ENCODE measurements around the gene NDUFS7. TPM values are rescaled to one million over a fixed set of nuclear protein-coding genes. Genes with fewer than 3 reads are reported as not detected.
"Not testable (repeated sequence)": the region's sequence is repeated elsewhere in the genome, so short reads cannot be mapped to it uniquely, and the experiment has no call there.

NDUFS7 gene
- total RNA-seq, 1 donor from 2014 or later: 105 TPM

DNA sequence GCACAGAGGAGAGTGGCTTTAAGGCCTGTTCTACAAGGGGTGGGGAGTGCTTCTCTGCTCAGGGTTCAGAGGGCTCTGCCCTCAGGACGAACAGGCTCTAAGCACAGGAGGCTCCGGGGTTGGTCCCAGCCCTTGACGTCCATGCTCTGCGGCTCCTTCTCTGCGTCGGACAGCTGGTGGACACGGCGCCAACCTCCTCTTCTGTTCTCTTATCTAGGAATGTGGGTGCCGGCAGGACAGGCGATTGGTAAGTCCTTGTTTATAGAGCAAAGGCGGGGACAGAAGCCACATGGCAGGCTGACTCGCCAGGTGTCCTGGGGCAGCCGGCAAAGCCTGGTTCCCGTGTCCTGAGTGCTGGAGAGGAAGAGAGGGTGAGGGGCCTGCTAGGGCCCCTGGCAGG, 46.0 kb downstream of the NDUFS7 start:
- DNase-seq (ENCODE audit: low spot score) (no peak), ATAC-seq (peak; percentile 58)

DNA sequence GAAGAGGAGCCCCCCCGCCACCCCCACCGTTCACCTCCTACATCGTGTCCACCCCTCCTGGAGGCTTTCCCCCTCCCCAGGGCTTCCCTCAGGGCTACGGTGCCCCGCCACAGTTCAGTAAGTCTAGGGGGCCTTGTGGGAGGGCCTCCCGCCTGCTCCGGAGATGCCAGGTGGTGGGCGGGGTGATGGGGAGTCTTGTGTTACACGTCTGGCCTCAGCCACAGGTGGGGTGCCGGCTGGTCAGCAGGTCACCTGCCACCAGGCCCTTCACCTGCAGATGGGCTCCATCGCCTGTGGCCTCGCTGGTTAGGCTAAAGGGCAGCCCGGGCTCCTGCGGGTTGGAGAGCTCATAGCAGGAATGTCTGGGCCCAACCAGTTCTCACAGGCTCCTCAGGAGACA, 46.5 kb downstream of the NDUFS7 start:
- ATAC-seq (no peak), DNase-seq (ENCODE audit: low spot score) (no peak)

GRCh38 chr19:1431759-1432506, 48.2 kb downstream of the NDUFS7 start:
- DNase-seq (ENCODE audit: low spot score) (no peak), ATAC-seq (no peak)

DNA sequence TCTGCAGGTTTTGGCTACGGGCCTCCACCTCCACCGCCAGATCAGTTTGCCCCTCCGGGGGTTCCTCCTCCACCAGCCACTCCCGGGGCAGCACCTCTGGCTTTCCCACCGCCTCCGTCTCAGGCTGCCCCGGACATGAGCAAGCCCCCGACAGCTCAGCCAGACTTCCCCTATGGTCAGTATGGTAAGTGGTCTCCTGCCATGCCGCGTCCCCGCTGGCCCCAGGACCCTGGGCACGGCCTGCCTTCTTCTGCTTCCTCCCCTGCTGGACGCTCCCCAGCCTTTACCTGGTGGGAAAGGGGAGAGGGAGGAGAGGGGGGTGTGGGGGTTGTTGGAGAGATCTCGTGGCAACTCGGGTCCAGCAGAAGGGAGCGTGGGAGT, 48.8 kb downstream of the NDUFS7 start:
- DNase-seq (ENCODE audit: low spot score) (no peak), ATAC-seq (no peak)

DNA sequence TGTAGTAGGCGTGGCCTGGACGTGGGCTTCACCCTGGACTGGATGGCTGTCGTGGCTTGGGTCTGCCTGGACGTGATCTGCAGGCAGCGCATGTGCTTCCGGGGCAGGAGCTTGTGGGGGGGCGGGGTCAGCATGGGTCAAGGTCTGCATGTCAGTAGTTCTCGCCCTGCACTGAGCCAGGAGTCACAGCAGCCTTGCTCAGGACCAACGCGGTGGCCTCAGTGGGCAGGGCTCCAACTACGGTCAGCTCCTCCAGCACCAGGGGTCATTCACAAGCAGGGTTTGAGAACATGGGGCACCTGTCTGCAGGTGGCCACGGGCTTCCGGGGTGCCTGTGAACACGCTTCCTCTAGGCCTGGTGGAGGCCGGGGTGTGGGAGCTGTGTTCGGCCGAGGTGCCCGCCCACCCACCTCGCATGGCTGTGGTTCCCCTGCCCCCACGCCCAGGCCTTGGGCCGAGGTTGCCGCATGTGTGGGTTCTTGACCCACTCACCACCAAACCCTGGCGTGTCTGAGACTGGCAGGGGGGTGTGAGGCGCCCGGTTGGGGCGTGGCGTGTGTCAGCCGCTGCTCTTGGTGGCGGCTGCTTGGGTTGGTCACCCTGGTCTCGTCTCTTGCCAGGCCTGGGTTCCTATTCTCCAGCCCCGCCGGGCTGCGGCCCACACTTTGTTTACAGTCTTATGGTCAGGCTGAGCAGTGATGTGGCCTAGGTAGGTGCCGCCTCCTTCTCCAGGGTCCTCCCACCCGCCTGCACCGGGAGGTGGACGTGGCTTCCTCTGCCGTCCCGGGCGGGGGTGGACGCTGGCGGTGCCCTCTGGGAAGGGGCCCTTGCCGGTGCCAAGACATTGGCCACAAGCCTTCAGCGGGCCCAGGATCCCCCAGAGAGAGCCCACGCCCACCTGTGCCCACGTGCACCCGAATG, 49.7 kb downstream of the NDUFS7 start:
- ATAC-seq (no peak), DNase-seq (ENCODE audit: low spot score) (no peak)

DNA sequence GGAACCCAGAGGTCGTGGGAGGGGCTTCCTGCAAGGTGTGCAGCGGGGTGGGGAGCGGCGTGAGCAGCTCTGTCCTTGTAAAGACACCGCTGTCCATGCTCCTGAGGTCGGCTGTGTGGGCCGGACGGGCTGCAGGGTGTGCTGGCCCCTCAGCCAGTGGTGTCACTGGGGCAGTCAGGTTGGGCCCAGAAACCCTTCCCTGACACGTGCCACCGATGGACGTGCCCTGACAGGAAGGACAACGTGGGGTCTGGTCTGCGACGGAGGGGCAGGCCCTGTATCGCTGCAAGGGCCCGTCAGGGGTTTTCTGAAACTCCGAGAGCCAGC, 50.3 kb downstream of the NDUFS7 start:
- no peak for DNase-seq (ENCODE audit: low spot score)
- ATAC-seq: no peak

GRCh38 chr19:1434577-1435060, 50.9 kb downstream of the NDUFS7 start:
- DNase-seq (ENCODE audit: low spot score) (no peak), ATAC-seq (no peak)

DNA sequence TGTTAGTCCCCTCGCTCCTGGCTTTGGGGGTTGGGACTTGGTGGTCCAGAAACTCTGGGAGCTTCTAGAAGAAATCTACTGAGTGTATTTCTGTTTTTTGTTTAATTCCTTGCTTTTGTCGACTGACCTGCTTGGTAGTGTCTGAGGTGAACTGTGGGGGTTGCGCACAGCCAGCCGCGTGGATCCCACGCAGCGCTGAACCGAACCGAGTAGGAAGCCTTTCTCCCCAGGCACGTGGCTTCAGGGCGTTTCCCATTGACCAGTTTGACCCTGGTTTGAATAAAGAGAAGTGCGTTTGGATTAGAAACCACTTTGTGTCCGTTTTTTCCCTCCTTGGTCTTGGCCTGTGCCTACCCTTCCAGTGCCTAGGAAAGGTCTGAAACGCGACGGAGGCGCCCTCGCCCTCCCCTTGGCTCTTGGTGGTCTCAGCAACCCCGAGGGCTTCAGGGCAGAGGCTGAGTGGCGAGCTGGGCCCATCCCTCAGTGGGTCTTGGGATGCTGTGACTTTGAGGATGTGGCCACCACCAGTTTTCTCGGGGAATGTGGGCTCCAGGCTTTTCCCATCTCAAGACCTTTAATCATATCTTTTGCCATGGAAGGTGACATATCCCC, 51.8 kb downstream of the NDUFS7 start:
- DNase-seq (ENCODE audit: low spot score) (no peak), ATAC-seq (no peak)

DNA sequence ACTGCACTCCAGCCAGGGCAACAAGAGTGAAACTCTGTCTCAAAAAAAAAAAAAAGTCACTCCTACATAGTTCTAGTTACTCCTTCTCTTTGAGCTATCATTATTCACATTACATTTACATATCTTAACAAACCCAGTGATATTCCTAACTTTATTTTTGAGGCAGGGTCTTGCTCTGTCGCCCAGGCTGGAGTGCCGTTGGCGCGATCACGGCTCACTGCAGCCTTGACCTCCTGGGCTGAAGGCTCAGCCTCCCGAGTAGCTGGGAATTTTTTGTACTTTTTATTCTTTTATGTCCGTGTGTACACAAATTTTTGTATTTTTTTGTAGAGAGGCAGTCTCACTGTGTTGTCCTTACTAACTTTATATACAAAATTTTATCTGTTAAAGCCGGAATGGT, 53.9 kb downstream of the NDUFS7 start:
- ATAC-seq: peak; percentile 13
- DNase-seq (ENCODE audit: low spot score): no peak

- ATAC-seq: peak; percentile 96
- DNase-seq (ENCODE audit: low spot score): peak; percentile 96
These were observed 54.6 kb downstream of the NDUFS7 start, which contains the start of gene RPS15 for GRCh38 chr19:1438035-1438932. RPS15 (plus strand) TSS chr19:1438396; CDS start chr19:1438426, 30 bp downstream.

- ATAC-seq: no peak
- no peak for DNase-seq (ENCODE audit: low spot score)
These were observed 55.2 kb downstream of the NDUFS7 start for GRCh38 chr19:1438933-1439354.

GRCh38 chr19:1439525-1440417, 56.1 kb downstream of the NDUFS7 start:
- not testable (repeated sequence) for ATAC-seq; DNase-seq (ENCODE audit: low spot score)

- ATAC-seq (no peak), DNase-seq (ENCODE audit: low spot score) (no peak)
These were observed 56.7 kb downstream of the NDUFS7 start for GRCh38 chr19:1440418-1440801.

GRCh38 chr19:1441022-1441426, 57.3 kb downstream of the NDUFS7 start:
- no peak for DNase-seq (ENCODE audit: low spot score)
- ATAC-seq: no peak

DNA sequence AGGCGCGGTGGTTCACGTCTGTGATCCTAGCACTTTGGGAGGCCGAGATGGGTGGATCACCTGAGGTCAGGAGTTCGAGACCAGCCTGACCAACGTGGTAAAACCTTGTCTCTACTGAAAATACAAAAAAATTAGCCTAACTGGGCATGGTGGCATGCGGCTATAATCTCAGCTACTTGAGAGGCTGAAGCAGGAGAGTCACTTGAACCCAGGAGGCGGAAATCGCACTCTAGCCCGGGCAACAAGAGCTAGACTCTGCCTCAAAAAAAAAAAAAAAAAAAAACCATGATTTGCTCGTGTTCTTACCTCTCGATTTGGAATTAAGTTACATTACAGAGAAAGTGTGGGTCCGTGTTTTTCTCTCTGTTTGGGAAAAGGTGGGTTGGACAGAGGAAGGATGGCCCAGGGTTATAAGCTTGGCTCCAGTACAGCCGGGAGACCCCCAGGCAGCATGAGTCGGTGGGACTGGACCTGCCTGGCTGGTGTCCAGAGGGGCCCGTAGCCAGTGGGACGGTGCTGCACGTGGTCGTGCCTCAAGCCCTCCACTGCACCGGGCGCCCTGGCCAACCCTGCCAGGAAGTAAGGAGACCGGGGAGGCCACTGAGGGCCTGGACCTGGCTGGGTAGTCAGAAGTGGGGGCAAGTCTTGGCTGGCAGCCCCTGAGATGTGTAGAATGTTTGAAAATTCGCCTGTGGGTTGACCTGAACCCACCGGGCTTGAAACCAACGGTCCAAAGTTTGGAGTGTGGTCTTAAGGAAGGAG, 58.2 kb downstream of the NDUFS7 start:
- no peak for ATAC-seq
- DNase-seq (ENCODE audit: low spot score): no peak
